ENCODE results near the gene RALGPS2. TPM values are rescaled to one million over a fixed set of nuclear protein-coding genes. Genes with fewer than 3 reads are reported as not detected.

RALGPS2 gene
- polyA plus RNA-seq, 1 of the 3 experiments (the other 2 are of a cell fraction): 5.1 TPM

GRCh38 chr1:178688244-178688643, 36.8 kb upstream of the RALGPS2 start:
- no peak overlapping the region for H3K27ac ChIP-seq (ENCODE audit: low read depth in 2 of 2, low read length in 1 of 2)
- POLR2A ChIA-PET: no interaction called here
- H3K4me3 ChIP-seq (ENCODE audit: low read depth in 2 of 2, low read length in 1 of 2): no peak overlapping the region
- no peaks in the 10 kb centered on the region; the same call in 1 of the 2 replicates for H3K9me2 ChIP-seq
- no peaks in the 10 kb centered on the region for H3K9me3 ChIP-seq
- no peaks in the 10 kb centered on the region for H3K79me2 ChIP-seq (ENCODE audit: insufficient read depth)
- no peak overlapping the region for H2AFZ ChIP-seq (ENCODE audit: low read depth)
- 97% methylated on average over 2 of the region's 2 CpGs for WGBS (ENCODE audit: low lambda C conversion rate)
- no peaks in the 10 kb centered on the region for H3K36me3 ChIP-seq (replicated peaks in 1 of 2; ENCODE audit: control insufficient read depth in 1 of 2, insufficient read depth in 2 of 2, low read length in 1 of 2)
- DNase-seq: no peak
- CTCF ChIA-PET: interaction anchor here (1.2 kb wide), 1 partner anchor 314 kb away, joined by 3 read pairs; no protein-coding TSS in a partner anchor
- no peaks in the 10 kb centered on the region for H3F3A ChIP-seq (replicated peaks; ENCODE audit: insufficient read depth)
- TF ChIP-seq EZH2phosphoT487 (IDR thresholded peaks at IDR 0.05; ENCODE audit: borderline replicate concordance, low read depth): no peak
- TF ChIP-seq, protein P1, sequence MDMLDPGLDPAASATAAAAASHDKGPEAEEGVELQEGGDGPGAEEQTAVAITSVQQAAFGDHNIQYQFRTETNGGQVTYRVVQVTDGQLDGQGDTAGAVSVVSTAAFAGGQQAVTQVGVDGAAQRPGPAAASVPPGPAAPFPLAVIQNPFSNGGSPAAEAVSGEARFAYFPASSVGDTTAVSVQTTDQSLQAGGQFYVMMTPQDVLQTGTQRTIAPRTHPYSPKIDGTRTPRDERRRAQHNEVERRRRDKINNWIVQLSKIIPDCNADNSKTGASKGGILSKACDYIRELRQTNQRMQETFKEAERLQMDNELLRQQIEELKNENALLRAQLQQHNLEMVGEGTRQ (IDR thresholded peaks at IDR 0.05; ENCODE audit: borderline replicate concordance, low read depth, low read length): no peak
- TF ChIP-seq FOXJ3 (CRISPR knock-in tag; IDR thresholded peaks at IDR 0.05): no peak
- no peak for TF ChIP-seq GABPA (IDR thresholded peaks at IDR 0.05; ENCODE audit: low read depth)
- TF ChIP-seq ELF1 (IDR thresholded peaks at IDR 0.05): no peak
- TF ChIP-seq IRF3 (IDR thresholded peaks at IDR 0.05; ENCODE audit: low read depth, low read length): no peak
- TF ChIP-seq RFX5 (IDR thresholded peaks at IDR 0.05; ENCODE audit: low read length): no peak
- no peak for TF ChIP-seq YY1 (IDR thresholded peaks at IDR 0.05; ENCODE audit: low read depth)
- no peak for TF ChIP-seq GATA2 (CRISPR knock-in tag; IDR thresholded peaks at IDR 0.05)
- no peak for TF ChIP-seq NRF1 (IDR thresholded peaks at IDR 0.05; ENCODE audit: low read depth, low read length)
- no peak overlapping the region for H3K4me2 ChIP-seq
- peaks cover 0 to 20% of the 10 kb centered on the region in 2 experiments; a peak in 1 of 4 replicates for H3K4me1 ChIP-seq (ENCODE audit: control insufficient read depth in 1 of 2, insufficient read depth in 2 of 2, low read depth in 1 of 2, low read length in 1 of 2)
- no peak overlapping the region for H3K9ac ChIP-seq
- no peaks in the 10 kb centered on the region for H3K27me3 ChIP-seq (ENCODE audit: insufficient read depth)
- H4K20me1 ChIP-seq (ENCODE audit: insufficient read depth): no peaks in the 10 kb centered on the region

- H2AFZ ChIP-seq (ENCODE audit: low read depth): no peak overlapping the region
- H3K9ac ChIP-seq: no peak overlapping the region
- no peaks in the 10 kb centered on the region for H4K20me1 ChIP-seq (ENCODE audit: insufficient read depth)
- H3K4me3 ChIP-seq (ENCODE audit: low read depth in 2 of 2, low read length in 1 of 2): no peak overlapping the region
- H3K27ac ChIP-seq (ENCODE audit: low read depth in 2 of 2, low read length in 1 of 2): no peak overlapping the region
- no peaks in the 10 kb centered on the region; the same call in 1 of the 2 replicates for H3K9me2 ChIP-seq
- peaks cover 0 to 10% of the 10 kb centered on the region in 2 experiments; a peak in 1 of 4 replicates for H3K4me1 ChIP-seq (ENCODE audit: control insufficient read depth in 1 of 2, insufficient read depth in 2 of 2, low read depth in 1 of 2, low read length in 1 of 2)
- CTCF ChIA-PET: no interaction called here
- no peaks in the 10 kb centered on the region for H3K27me3 ChIP-seq (ENCODE audit: insufficient read depth)
- H3K79me2 ChIP-seq (ENCODE audit: insufficient read depth): no peaks in the 10 kb centered on the region
- H3K9me3 ChIP-seq: no peaks in the 10 kb centered on the region
- POLR2A ChIA-PET: no interaction called here
- no peaks in the 10 kb centered on the region for H3F3A ChIP-seq (replicated peaks; ENCODE audit: insufficient read depth)
- DNase-seq: no peak
- 50% methylated on average over 2 of the region's 2 CpGs for WGBS (ENCODE audit: low lambda C conversion rate)
- H3K4me2 ChIP-seq: no peak overlapping the region
- H3K36me3 ChIP-seq (replicated peaks in 1 of 2; ENCODE audit: control insufficient read depth in 1 of 2, insufficient read depth in 2 of 2, low read length in 1 of 2): no peaks in the 10 kb centered on the region
- TF ChIP-seq MXI1 (IDR thresholded peaks at IDR 0.05; ENCODE audit: low read depth, low read length): no peak
- no peak for TF ChIP-seq NFIC (IDR thresholded peaks at IDR 0.05; ENCODE audit: borderline replicate concordance)
- no peak for TF ChIP-seq TCF12 (IDR thresholded peaks at IDR 0.05)
- TF ChIP-seq, protein P2, sequence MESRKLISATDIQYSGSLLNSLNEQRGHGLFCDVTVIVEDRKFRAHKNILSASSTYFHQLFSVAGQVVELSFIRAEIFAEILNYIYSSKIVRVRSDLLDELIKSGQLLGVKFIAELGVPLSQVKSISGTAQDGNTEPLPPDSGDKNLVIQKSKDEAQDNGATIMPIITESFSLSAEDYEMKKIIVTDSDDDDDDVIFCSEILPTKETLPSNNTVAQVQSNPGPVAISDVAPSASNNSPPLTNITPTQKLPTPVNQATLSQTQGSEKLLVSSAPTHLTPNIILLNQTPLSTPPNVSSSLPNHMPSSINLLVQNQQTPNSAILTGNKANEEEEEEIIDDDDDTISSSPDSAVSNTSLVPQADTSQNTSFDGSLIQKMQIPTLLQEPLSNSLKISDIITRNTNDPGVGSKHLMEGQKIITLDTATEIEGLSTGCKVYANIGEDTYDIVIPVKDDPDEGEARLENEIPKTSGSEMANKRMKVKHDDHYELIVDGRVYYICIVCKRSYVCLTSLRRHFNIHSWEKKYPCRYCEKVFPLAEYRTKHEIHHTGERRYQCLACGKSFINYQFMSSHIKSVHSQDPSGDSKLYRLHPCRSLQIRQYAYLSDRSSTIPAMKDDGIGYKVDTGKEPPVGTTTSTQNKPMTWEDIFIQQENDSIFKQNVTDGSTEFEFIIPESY (IDR thresholded peaks at IDR 0.05; ENCODE audit: borderline replicate concordance, low read depth): no peak
- TF ChIP-seq RFX5 (IDR thresholded peaks at IDR 0.05; ENCODE audit: low read length): no peak
- TF ChIP-seq, protein P3, sequence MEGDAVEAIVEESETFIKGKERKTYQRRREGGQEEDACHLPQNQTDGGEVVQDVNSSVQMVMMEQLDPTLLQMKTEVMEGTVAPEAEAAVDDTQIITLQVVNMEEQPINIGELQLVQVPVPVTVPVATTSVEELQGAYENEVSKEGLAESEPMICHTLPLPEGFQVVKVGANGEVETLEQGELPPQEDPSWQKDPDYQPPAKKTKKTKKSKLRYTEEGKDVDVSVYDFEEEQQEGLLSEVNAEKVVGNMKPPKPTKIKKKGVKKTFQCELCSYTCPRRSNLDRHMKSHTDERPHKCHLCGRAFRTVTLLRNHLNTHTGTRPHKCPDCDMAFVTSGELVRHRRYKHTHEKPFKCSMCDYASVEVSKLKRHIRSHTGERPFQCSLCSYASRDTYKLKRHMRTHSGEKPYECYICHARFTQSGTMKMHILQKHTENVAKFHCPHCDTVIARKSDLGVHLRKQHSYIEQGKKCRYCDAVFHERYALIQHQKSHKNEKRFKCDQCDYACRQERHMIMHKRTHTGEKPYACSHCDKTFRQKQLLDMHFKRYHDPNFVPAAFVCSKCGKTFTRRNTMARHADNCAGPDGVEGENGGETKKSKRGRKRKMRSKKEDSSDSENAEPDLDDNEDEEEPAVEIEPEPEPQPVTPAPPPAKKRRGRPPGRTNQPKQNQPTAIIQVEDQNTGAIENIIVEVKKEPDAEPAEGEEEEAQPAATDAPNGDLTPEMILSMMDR (IDR thresholded peaks at IDR 0.05): no peak
- no peak for TF ChIP-seq CHD2 (IDR thresholded peaks at IDR 0.05; ENCODE audit: low read length, partially characterized antibody)
- no peak for TF ChIP-seq EZH2phosphoT487 (IDR thresholded peaks at IDR 0.05; ENCODE audit: borderline replicate concordance, low read depth)
- no peak for TF ChIP-seq RXRA (IDR thresholded peaks at IDR 0.05; ENCODE audit: borderline replicate concordance, low read depth)
- no peak for TF ChIP-seq USF1 (IDR thresholded peaks at IDR 0.05; ENCODE audit: borderline replicate concordance, low read depth)
- TF ChIP-seq FOSL2 (IDR thresholded peaks at IDR 0.05; ENCODE audit: borderline replicate concordance, low read depth): no peak
- TF ChIP-seq IRF3 (IDR thresholded peaks at IDR 0.05; ENCODE audit: low read depth, low read length): no peak
Observed at GRCh38 chr1:178689769-178690168, 35.3 kb upstream of the RALGPS2 start.
